ENCODE data around the gene UGT2B15.
"Not testable (repeated sequence)": the region's sequence is repeated elsewhere in the genome, so short reads cannot be mapped to it uniquely, and the experiment has no call there.

GRCh38 chr4:68622731-68623130 is 47.7 kb downstream of the UGT2B15 start:
- TF ChIP-seq EZH2 (IDR thresholded peaks at IDR 0.05; ENCODE audit: borderline replicate concordance, low read depth, low read length, poor library complexity, severe bottlenecking) = not testable (repeated sequence)
- TF ChIP-seq, protein P1, sequence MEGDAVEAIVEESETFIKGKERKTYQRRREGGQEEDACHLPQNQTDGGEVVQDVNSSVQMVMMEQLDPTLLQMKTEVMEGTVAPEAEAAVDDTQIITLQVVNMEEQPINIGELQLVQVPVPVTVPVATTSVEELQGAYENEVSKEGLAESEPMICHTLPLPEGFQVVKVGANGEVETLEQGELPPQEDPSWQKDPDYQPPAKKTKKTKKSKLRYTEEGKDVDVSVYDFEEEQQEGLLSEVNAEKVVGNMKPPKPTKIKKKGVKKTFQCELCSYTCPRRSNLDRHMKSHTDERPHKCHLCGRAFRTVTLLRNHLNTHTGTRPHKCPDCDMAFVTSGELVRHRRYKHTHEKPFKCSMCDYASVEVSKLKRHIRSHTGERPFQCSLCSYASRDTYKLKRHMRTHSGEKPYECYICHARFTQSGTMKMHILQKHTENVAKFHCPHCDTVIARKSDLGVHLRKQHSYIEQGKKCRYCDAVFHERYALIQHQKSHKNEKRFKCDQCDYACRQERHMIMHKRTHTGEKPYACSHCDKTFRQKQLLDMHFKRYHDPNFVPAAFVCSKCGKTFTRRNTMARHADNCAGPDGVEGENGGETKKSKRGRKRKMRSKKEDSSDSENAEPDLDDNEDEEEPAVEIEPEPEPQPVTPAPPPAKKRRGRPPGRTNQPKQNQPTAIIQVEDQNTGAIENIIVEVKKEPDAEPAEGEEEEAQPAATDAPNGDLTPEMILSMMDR (conservative IDR thresholded peaks at IDR 0.05; ENCODE audit: low read depth, low read length) = not testable (repeated sequence)
